Gastrocnemius medialis (tissue), 4 donors: Measurements from ENCODE around the gene MAML3. TPM values are rescaled to one million over a fixed set of nuclear protein-coding genes. Genes with fewer than 3 reads are reported as not detected.

ENCODE experiments used
- ATAC-seq, 2 donors: fragments of 150-250 bp; one replicate each; pipeline ENCODE4 v1.9.1; 2016
- DNase-seq, 2 donors: peaks; one replicate each; pipeline ENCODE4 v3.0.0-alpha.2; 2019
- H3K27ac ChIP-seq, 4 donors: fragments of 200-600 bp; sonication (generic); 1 replicate in 1 of 4; 2 replicates in 3 of 4; pipeline ENCODE4 v1.5.1; 2016 to 2018; ENCODE audit warnings: mild to moderate bottlenecking in 2 of 4, moderate library complexity in 1 of 4
- H3K27me3 ChIP-seq, 3 donors: fragments of 200-600 bp; sonication (generic) in 2 of 3; 1 replicate in 1 of 3; 2 replicates in 2 of 3; pipeline versions ENCODE4 v1.5.1 to v1.6.0; 2016 to 2019; ENCODE audit warnings: mild to moderate bottlenecking in 1 of 3, moderate library complexity in 1 of 3
- H3K36me3 ChIP-seq, 2 donors: fragments of 200-600 bp; sonication (generic) in 1 of 2; one replicate each; pipeline ENCODE4 v1.5.1; 2017 to 2018
- H3K4me1 ChIP-seq, 2 donors: fragments of 200-600 bp; sonication (generic) in 1 of 2; one replicate each; pipeline ENCODE4 v1.5.1; 2016 to 2017; ENCODE audit warnings: mild to moderate bottlenecking in 2 of 2
- H3K4me3 ChIP-seq, 4 donors: fragments of 200-600 bp; sonication (generic) in 3 of 4; 1 replicate in 1 of 4; 2 replicates in 3 of 4; pipeline ENCODE4 v1.5.1; 2016 to 2019; ENCODE audit warnings: mild to moderate bottlenecking in 2 of 4
- H3K9me3 ChIP-seq, 3 donors: fragments of 200-600 bp; sonication (generic) in 2 of 3; 1 replicate in 1 of 3; 2 replicates in 2 of 3; pipeline ENCODE4 v1.5.1; 2016 to 2019
- POLR2A ChIP-seq, 2 donors: fragments of 450-650 bp; IDR thresholded peaks; one replicate each; pipeline ENCODE4 v1.6.1; 2017; ENCODE audit warnings: antibody characterized with exemption in 2 of 2, mild to moderate bottlenecking in 2 of 2, moderate library complexity in 2 of 2
- in situ Hi-C, 4 donors: fragments of 200-750 bp; cut with MboI; loops; one replicate each; pipeline versions ENCODE4 v1.15.0 to v1.8.0; 2017; ENCODE audit warnings: low sequenced_read_pairs in 4 of 4
- intact Hi-C: fragments of 100-400 bp; cut with DNase I; formaldehyde crosslinking; loops from one replicate; pipeline ENCODE4 v1.15.1; 2023; ENCODE audit warnings: low total_unique reads
- total RNA-seq, 4 donors: library from RNA; depleted of rRNA; stranded (reverse); fragments of >200 nt; gene quantifications; one replicate each; pipeline versions ENCODE4 v1.1.0 to v1.2.3, GENCODE V29; 2016
- TF ChIP-seq, protein P1 (sequence below), 5 experiments: fragments of 450-650 bp in 3 of 5; fragments of 200-600 bp in 2 of 5; sonication (generic) in 2 of 5; IDR thresholded peaks in 4 of 5; conservative IDR thresholded peaks in 1 of 5; 1 replicate in 4 of 5; 2 replicates in 1 of 5; pipeline ENCODE4 v1.5.1; 2016 to 2019; ENCODE audit warnings: antibody characterized with exemption in 5 of 5, mild to moderate bottlenecking in 3 of 5, moderate library complexity in 3 of 5

MAML3 gene
- total RNA-seq, 4 donors from 2014 or later, result 0.98 to 1.5 (median 1.4) TPM

DNA sequence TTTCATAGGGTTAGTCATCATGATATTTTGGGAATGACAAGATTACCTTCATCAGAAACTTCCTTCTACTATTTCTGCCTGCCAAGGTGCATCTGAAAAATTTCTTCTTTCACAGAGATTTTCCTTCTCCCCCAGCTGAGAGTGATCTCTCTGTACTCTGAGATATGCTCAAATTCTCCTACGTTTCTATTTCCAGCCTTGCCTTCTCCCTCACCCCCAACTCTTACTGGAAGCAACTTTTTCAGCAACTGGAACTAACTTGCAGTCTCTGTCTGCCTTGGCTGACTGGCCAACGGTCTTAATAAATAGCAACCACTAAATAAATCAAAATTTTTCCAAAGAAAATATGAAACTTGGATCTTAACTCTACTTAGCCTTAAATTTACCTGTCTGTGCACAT, 122.3 kb downstream of the MAML3 start:
- TF ChIP-seq POLR2A (IDR thresholded peaks at IDR 0.05), result no peak
- TF ChIP-seq, protein P1, sequence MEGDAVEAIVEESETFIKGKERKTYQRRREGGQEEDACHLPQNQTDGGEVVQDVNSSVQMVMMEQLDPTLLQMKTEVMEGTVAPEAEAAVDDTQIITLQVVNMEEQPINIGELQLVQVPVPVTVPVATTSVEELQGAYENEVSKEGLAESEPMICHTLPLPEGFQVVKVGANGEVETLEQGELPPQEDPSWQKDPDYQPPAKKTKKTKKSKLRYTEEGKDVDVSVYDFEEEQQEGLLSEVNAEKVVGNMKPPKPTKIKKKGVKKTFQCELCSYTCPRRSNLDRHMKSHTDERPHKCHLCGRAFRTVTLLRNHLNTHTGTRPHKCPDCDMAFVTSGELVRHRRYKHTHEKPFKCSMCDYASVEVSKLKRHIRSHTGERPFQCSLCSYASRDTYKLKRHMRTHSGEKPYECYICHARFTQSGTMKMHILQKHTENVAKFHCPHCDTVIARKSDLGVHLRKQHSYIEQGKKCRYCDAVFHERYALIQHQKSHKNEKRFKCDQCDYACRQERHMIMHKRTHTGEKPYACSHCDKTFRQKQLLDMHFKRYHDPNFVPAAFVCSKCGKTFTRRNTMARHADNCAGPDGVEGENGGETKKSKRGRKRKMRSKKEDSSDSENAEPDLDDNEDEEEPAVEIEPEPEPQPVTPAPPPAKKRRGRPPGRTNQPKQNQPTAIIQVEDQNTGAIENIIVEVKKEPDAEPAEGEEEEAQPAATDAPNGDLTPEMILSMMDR (IDR thresholded peaks at IDR 0.05 in 4 of 5, conservative IDR thresholded peaks at IDR 0.05 in 1 of 5), result no peak
- Histone ChIP-seq H3K9me3 (no peaks in the 10 kb centered on the region), H3K4me1 (no peaks in the 10 kb centered on the region), H3K4me3 (no peak overlapping the region), H3K36me3 (no peaks in the 10 kb centered on the region), H3K27me3 (no peaks in the 10 kb centered on the region), H3K27ac (no peak overlapping the region)
- no peak for DNase-seq
- intact Hi-C loops, result no loop called here
- in situ Hi-C loops, result no loop called here
- no peak for ATAC-seq

DNA sequence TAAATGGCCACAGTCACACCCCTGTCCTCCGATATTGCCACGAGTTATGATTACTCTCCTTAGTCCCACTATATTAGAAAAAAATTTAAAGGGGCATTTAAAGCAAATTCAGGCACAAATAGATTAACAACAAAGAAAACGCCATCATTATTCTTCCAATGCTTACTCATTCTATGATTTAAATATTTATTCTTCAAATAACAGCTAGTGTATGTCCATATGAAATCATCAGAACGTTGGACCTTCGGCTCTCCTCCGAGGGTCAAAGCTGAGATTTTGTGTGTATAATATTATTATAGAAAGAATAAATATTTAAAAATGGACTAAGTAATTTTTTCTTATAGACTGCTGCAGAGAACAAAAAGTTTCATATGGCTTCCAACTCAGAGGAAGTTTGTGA, 122.9 kb downstream of the MAML3 start:
- TF ChIP-seq POLR2A (IDR thresholded peaks at IDR 0.05), result no peak
- TF ChIP-seq, protein P1 (IDR thresholded peaks at IDR 0.05 in 4 of 5, conservative IDR thresholded peaks at IDR 0.05 in 1 of 5), result no peak
- in situ Hi-C loops, result no loop called here
- ATAC-seq (no peak), DNase-seq (no peak)
- no peak overlapping the region for H3K27ac ChIP-seq
- H3K36me3 ChIP-seq, result no peaks in the 10 kb centered on the region
- H3K4me1 ChIP-seq, result no peaks in the 10 kb centered on the region
- H3K4me3 ChIP-seq, result no peak overlapping the region
- no peaks in the 10 kb centered on the region for H3K9me3 ChIP-seq
- intact Hi-C loops, result no loop called here
- H3K27me3 ChIP-seq, result no peaks in the 10 kb centered on the region

DNA sequence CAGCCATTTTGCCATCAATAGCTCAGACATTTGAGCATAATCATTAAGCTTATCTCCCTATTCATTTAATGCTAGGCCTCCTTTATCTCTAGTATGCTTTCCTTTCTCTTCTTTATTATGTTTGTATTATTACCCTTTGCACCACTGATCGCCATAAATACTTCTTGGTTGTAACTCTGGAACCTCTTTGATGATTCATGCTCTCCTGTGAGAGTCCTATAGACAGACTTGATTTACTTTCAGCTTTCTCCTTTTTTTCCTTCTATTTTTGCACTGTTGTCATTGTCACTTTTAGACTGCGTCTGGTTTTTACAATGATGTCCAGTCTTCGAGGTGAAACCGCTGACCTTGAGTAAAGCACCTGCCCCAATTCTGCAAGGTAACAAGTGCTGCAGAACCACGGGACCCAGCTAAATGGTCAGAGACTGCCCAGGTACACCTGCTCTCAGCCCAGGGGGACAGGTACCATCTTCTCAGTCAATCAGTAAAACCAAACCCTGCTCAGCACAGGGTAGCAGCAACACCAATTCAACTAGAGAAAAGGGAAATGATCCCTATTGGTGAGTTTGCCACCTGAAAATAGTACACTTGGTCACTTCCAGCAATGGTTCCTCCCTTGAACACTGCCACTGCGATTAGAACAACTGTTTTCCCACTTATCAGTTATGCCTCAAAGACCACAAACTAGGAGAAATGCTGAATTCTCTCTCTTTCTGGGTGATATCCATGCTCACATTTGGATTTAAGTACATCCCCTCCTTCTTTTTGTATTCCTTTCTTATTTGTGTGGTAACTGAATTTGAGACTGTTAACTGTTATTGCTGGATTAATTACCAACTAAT, 125.1 kb downstream of the MAML3 start:
- Histone ChIP-seq H3K4me1 (no peaks in the 10 kb centered on the region), H3K36me3 (no peaks in the 10 kb centered on the region), H3K27me3 (no peaks in the 10 kb centered on the region), H3K4me3 (no peak overlapping the region), H3K9me3 (no peaks in the 10 kb centered on the region), H3K27ac (no peak overlapping the region)
- intact Hi-C loops, result no loop called here
- ATAC-seq, result no peak
- in situ Hi-C loops, result no loop called here
- no peak for DNase-seq
- TF ChIP-seq, protein P1 (IDR thresholded peaks at IDR 0.05 in 4 of 5, conservative IDR thresholded peaks at IDR 0.05 in 1 of 5), result no peak
- no peak for TF ChIP-seq POLR2A (IDR thresholded peaks at IDR 0.05)

DNA sequence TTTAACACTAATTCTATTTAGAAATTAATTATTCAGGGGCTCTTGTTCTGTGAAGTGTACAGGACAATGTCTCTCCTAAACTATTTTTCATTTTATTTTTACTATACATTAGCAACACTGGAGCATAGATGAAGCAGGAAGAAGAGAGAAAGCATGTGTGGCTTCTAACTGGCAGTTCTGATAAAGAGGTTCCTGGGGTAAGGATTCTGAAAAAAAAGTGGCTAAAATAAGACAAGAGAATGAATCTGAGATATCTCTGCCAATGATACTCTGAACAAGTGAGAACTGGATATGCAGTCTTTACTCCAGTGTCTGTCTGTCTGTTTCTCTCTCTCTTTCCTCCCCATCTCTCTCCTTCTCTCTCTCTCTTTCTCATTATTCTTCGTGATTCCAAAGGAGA, 125.9 kb downstream of the MAML3 start:
- in situ Hi-C loops (no loop called here), intact Hi-C loops (no loop called here)
- Histone ChIP-seq H3K4me1 (no peaks in the 10 kb centered on the region), H3K36me3 (no peaks in the 10 kb centered on the region), H3K4me3 (no peak overlapping the region), H3K27ac (no peak overlapping the region), H3K27me3 (no peaks in the 10 kb centered on the region), H3K9me3 (no peaks in the 10 kb centered on the region)
- ATAC-seq, result no peak
- no peak for TF ChIP-seq POLR2A (IDR thresholded peaks at IDR 0.05)
- TF ChIP-seq, protein P1 (IDR thresholded peaks at IDR 0.05 in 4 of 5, conservative IDR thresholded peaks at IDR 0.05 in 1 of 5), result no peak
- no peak for DNase-seq
